GM12892 (cell line): Measurements from ENCODE around the gene MAN1A1. TPM values are rescaled to one million over a fixed set of nuclear protein-coding genes. Genes with fewer than 3 reads are reported as not detected.
A peak's percentile ranks its signal among the peaks of the same experiment; 100 is the strongest.
"Not testable (repeated sequence)": the region's sequence is repeated elsewhere in the genome, so short reads cannot be mapped to it uniquely, and the experiment has no call there.

Source experiments
- DNase-seq: peaks from one replicate; pipeline ENCODE4 v3.0.0; 2011; ENCODE audit not compliant: insufficient read length
- FAIRE-seq: peaks from 2 replicates; lab custom pipeline; 2011; peaks lifted over from hg19 to GRCh38; lab: Jason Lieb, UNC
- POLR2A ChIP-seq: IDR thresholded peaks from 2 replicates; pipeline ENCODE4 v1.6.1; 2011; ENCODE audit warnings: low read depth, low read length, control low read depth
- POLR2AphosphoS5 ChIP-seq: IDR thresholded peaks from 2 replicates; pipeline ENCODE4 v1.6.1; 2011; ENCODE audit warnings: low read depth, low read length, control low read depth
- TAF1 ChIP-seq: IDR thresholded peaks from 2 replicates; pipeline ENCODE4 v1.6.1; 2011; ENCODE audit warnings: low read depth, mild to moderate bottlenecking, control low read depth, low read length, borderline replicate concordance
- polyA plus RNA-seq: library from polyadenylated mRNA; unstranded; fragments of >200 nt; gene quantifications from one replicate; pipeline ENCODE4 v1.2.1, GENCODE V29; 2012; ENCODE audit warnings: missing spikeins, inconsistent platforms; ENCODE audit not compliant: missing spikeins

The MAN1A1 gene
- polyA plus RNA-seq = 8.2 TPM

DNA sequence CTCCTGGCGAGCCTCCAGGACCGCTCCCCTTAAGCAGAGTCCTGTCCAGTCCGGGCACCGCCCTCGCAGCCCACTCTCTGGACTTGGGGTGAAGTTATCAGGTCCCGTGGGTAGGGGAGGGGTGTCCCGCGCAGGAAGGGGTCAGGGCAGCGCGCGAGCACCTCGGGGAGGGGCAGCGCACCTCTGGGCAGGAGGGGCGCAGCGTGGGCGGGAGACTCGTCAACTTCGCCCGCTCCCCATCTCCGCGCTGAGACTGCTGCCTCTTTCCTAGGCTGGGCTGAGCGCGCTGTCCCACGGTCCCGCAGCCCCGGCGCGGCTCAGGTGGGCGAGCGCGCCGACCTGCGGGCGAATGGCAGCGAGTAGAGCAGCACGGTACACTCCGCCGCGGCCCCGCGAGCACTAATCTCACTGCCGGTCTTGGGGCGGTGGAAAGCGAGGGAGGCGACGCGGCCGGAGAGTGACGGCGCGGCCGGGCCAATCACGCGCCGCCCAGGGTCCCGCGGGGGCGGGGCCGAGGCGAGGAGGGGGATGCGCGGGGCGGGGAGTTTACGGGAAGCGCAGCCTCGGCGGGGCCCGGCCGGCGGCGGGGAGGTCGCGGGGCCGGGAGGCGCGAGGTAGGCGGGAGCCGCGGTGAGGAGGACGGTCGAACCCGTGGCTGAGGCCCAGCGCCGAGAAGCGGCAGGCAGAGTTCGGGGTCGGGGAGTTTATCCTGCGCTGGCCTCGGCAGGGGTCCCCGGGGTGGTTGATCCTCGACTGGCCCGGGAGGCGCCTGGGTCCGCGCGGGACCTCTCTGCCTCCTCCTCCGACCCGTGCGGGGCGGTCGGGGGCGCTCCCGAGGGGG, at the start of gene MAN1A1:
Gene MAN1A1, minus strand, starts transcription at position 401 of the 841 bp plus-strand sequence. CDS start 696 bp downstream, outside the sequence.
- DNase-seq = peak; percentile 90
- FAIRE-seq = peak; percentile 93
- TF ChIP-seq TAF1 (peak; percentile 88), POLR2A (peak; percentile 96), POLR2AphosphoS5 (peak; percentile 75)

DNA sequence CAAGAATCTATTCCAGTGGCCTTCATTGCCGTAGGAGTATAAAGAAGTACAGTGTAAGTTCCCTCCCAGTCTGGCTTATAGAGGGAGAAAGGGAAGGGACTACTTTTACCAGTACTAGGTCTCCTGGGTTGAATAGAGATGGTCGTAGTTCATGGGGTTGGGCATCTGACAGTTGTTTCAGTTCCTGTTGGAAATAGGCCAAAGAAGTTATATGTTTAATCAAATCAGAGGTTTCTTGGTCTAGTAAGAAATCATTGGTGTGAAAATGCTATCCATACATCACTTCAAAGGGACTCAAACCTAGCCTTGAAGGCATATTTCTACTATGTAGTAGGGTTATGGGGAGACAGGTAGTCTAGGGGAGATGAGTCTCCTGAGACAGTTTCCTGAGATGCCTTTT, 45.6 kb upstream of the MAN1A1 start:
- DNase-seq (no peak), FAIRE-seq (no peak)
- TF ChIP-seq TAF1 (no peak), POLR2AphosphoS5 (no peak), POLR2A (no peak)

DNA sequence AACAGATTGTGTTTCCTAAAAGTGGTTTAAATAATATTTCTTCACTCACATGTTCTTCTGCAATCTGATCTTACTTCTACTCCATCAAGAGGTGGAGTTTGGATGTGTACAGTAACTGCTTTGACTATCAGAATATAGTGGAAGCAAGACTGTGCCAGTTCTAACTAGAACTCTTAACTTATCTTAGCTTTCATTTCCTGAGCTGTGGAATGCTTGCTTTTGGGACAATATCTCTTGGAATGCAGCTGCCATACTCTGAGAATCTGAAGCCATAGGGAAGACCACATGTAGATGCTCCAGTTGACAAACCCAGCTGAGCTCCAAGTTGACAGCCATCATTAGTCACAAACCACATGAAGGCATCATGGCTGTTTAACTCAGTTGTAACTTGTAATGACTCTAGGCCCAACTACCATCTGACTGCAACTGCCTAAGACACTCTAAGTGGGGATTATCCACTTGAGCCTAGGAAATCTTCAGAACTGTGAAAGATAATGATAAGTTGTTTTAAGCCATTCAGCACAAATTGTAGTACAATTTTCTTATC, 40.8 kb upstream of the MAN1A1 start:
- DNase-seq (no peak), FAIRE-seq (no peak)
- TF ChIP-seq POLR2AphosphoS5 (no peak), TAF1 (no peak), POLR2A (no peak)

DNA sequence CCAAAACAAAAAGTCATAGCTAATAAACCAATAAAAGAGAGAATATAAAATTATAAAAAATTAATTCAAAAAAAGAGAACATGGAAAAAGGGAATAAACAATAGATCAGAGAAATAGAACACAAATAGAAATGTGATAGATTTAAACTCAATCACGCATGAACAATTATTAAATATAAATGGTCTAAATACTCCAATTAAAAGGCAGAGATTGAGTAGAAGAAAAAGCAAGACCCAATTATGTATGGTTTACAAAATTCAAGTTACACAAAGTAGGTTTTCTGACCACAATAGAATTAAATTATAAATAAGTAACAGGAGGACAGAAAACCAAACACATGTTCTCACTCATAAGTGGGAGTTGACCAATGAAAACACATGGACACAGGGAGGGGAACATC, 36.4 kb upstream of the MAN1A1 start:
- no peak for TF ChIP-seq POLR2A
- TF ChIP-seq POLR2AphosphoS5 = no peak
- TF ChIP-seq TAF1 = no peak
- no peak for FAIRE-seq
- no peak for DNase-seq

DNA sequence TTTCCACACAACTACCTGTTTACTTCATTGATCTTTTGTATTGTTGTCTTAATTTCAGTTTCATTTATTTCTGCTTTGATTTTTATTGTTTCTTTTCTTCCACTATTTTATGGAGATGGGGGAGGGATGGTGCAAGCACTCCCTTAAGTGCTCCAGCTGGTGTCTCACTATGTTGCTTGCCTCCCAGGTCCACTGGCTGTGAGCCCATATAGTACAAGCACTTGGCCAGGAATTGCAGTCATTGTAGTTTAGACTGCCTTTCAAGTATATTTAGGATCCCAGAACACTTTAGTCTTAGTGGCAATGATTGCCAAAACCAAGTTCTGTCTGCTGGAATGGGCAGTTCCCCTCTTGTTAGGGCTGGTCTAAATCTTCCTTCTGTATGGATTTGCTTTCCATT, 34.9 kb upstream of the MAN1A1 start:
- no peak for FAIRE-seq
- TF ChIP-seq TAF1 = no peak
- TF ChIP-seq POLR2AphosphoS5 = no peak
- TF ChIP-seq POLR2A = no peak
- DNase-seq = no peak

DNA sequence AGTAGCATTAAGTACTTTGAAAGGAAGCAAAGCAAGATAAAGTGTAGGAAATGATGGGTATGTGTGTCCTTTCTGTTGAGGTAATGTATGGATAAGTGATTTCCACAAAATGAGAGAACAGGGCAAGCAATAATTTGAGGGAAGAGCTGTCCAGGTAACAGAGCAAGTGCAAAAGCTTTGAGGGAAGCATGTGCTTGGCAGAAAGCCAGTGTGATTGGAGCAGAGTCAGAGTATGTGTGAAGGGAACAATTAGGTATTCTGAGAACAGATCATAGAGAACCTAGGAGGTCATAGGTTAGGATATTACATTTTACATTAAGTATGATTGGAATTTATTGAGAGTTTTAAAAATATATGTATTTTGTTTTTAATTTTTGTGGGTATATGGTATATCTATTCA, 30.2 kb upstream of the MAN1A1 start:
- DNase-seq (no peak), FAIRE-seq (no peak)
- TF ChIP-seq TAF1 = no peak
- TF ChIP-seq POLR2A = no peak
- TF ChIP-seq POLR2AphosphoS5 = no peak

DNA sequence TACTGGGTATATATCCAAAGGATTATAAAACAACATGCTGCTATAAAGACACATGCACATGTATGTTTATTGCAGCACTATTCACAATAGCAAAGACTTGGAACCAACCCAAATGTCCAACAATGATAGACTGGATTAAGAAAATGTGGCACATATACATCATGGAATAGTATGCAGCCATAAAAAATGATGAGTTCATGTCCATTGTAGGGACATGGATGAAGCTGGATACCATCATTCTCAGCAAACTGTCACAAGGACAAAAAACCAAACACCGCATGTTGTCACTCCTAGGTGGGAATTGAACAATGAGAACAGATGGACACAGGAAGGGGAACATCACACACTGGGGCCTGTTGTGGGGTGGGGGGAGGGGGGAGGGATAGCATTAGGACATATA, 27.5 kb upstream of the MAN1A1 start:
- not testable (repeated sequence) for DNase-seq, FAIRE-seq

DNA sequence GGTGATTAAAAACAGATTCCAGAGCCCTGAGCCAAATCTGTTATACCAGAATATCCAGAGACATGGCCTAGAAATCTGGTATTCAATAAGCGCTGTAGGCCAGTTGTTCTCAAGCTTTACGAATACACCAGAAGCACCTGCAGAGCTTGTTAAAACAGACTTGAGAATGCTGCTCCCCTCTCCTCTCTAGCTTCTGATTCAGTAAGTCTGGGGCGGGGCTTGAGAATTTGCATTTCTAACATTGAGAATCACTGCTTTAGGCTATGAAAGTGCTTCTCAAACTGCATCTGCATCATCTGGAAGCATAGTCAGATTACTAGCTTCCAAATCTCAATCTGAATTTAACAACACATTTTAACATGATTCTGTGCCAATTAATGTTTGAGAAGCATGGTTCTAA, 20.5 kb upstream of the MAN1A1 start:
- TF ChIP-seq TAF1 (no peak), POLR2A (no peak), POLR2AphosphoS5 (no peak)
- DNase-seq = no peak
- FAIRE-seq = peak; percentile 65

DNA sequence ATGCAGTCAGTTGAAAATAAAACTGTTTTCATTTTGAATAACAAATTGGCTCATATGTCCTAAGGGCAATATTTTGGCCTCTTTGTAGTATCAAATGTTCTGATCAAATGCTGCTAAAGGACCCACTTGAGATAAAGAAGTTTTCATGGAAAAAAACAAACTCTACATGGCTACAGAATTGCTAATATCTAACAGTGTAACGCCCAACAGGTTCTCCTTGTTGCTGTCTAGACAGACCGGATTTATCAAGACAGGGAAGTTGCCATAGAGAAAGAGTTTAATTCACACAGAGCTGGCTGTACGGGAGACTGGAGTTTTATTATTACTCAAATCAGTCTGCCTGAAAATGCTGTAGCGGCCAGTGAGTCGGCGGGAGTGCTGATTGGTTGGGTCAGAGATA, 19.4 kb upstream of the MAN1A1 start:
- TF ChIP-seq POLR2A (no peak), TAF1 (no peak), POLR2AphosphoS5 (no peak)
- DNase-seq (no peak), FAIRE-seq (no peak)

DNA sequence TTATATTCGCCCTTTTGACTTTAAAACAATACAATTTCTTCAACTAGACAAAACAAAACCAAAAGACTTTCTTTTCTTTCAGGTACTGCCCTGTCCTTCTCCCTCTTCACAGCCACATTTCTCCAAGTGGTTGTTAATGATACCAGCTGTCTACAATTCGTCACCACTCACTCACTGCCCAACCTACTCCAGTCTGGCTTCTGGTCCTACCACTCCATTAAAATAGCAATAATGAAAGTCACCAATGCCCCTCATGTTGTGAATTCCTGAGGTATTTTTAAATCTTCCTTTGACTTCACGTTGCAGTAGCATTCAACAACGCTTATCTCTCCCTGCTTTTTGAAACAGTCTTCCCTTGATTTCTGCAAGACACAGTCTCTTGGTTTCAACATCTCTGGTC, 11.6 kb upstream of the MAN1A1 start:
- no peak for TF ChIP-seq POLR2AphosphoS5
- TF ChIP-seq TAF1 = no peak
- no peak for TF ChIP-seq POLR2A
- DNase-seq = no peak
- FAIRE-seq = no peak

DNA sequence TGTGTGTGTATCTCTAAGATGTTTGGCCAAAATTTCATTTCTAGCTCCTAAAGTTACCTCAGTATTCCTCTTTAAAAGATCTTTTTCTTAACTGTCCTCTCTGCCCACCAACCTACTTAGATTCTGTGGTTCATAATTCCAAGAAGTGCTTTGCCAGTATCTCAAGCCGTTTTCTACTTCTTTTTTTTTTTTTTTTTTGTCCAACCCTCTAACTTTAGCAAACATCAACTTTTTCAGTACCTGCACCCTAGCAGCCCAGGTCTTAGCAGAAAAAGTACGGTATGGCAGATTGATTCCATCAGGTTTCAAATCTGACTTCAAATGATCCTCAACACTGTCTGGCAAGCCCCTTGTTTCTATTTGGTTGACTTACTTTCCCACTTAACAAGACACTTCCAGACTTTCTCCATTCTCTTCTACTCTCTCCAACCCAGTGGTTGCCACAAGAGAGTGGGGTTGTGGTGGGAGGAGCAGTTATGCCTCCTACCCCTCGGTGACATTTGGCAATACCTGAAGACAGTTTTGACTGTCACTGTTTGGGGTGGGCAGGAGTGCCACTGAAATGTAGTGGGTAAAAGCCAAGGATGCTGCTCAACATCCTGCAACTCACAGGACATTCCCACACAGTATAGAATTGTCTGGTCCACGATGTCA, 10.8 kb upstream of the MAN1A1 start:
- FAIRE-seq = peak; percentile 21

DNA sequence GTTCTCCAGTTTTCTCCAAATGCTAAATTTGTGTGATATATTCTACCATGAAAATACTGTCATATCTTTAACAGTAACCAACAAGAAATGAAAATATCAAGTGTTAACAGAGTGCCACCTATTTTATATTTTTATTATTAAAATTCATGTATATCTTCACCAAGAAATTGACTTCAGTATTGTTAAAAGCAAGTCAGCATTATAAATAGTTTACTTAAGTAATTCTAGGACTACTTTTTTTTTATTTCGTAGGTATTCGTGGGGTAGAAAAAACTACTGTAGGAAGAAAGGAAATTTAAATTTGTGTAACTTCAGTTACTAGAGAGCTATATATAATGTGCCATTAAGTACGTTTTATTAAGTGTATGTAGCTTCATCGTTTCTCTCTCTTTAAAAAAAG, 6.3 kb upstream of the MAN1A1 start:
- FAIRE-seq (no peak), DNase-seq (no peak)
- TF ChIP-seq TAF1 = no peak
- no peak for TF ChIP-seq POLR2AphosphoS5
- TF ChIP-seq POLR2A = no peak

More for the DNA sequence above, 10.8 kb upstream of the MAN1A1 start:
- DNase-seq = no peak
- no peak for TF ChIP-seq POLR2AphosphoS5
- no peak for TF ChIP-seq TAF1

DNA sequence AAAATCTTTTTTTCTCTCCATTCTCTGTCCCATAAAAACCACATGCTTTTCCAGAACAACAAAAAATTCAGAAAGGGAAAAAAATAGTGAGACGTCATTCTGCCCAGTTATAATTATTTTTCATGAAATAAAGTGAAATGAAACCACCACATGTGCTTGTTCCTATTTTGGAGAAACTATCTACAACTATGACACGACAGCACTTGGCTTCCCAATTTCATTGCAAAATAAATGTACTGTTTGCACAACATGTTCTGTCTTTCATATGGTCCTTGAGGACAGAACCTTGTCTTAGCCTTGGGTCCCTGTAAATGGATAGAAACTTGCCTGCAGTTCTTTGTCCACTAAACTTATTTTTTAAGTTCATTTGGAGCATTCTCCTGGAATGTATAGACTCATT, 5.6 kb upstream of the MAN1A1 start:
- no peak for FAIRE-seq
- no peak for DNase-seq
- no peak for TF ChIP-seq POLR2A
- TF ChIP-seq TAF1 = no peak
- no peak for TF ChIP-seq POLR2AphosphoS5
